C4-2B (cell line): ENCODE data around the gene SRRT.

Experiments used
- ZFX ChIP-seq: fragments of 450-650 bp; IDR thresholded peaks from 2 replicates; pipeline ENCODE4 v1.6.1; 2017
- TF ChIP-seq, protein P1 (sequence below): fragments of 450-650 bp; conservative IDR thresholded peaks from 2 replicates; pipeline ENCODE4 v1.5.1; 2017; ENCODE audit warnings: mild to moderate bottlenecking

DNA sequence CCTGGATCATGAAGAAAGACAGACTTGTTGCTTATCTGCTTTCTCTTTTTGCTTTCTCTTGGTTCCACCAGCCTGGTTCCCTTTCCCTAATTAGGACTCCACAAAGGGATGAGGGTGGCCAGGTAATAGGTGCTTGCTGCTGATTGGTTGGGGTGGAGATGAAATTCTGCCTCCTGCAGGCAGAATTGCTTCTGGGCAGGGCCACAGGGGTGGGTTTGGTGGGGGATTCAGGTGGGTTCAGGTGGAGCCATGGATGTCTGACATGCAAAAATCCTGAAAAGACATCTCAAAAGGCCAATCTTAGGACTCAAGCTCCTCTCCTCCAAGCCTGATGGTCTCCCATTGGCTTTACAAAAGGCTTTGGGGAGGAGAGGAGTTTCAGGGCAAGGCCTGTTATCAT lies 46.1 kb downstream of the SRRT start:
- TF ChIP-seq, protein P1, sequence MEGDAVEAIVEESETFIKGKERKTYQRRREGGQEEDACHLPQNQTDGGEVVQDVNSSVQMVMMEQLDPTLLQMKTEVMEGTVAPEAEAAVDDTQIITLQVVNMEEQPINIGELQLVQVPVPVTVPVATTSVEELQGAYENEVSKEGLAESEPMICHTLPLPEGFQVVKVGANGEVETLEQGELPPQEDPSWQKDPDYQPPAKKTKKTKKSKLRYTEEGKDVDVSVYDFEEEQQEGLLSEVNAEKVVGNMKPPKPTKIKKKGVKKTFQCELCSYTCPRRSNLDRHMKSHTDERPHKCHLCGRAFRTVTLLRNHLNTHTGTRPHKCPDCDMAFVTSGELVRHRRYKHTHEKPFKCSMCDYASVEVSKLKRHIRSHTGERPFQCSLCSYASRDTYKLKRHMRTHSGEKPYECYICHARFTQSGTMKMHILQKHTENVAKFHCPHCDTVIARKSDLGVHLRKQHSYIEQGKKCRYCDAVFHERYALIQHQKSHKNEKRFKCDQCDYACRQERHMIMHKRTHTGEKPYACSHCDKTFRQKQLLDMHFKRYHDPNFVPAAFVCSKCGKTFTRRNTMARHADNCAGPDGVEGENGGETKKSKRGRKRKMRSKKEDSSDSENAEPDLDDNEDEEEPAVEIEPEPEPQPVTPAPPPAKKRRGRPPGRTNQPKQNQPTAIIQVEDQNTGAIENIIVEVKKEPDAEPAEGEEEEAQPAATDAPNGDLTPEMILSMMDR, result no peak
- no peak for TF ChIP-seq ZFX
